Measurements from ENCODE around the gene DNAJB11. TPM values are rescaled to one million over a fixed set of nuclear protein-coding genes. Genes with fewer than 3 reads are reported as not detected.

Gene DNAJB11
- total and polyA plus RNA-seq, 10 donors = 27.5 to 98.2 (median 42.2) TPM

GRCh38 chr3:186540221-186540834 lies 30.2 kb upstream of the DNAJB11 start:
- peak; percentile 66 to 91 (median 87) for TF ChIP-seq CTCF (IDR thresholded peaks at IDR 0.05 in 8 of 11, conservative IDR thresholded peaks at IDR 0.05 in 3 of 11)
- no peak for TF ChIP-seq POLR2A (IDR thresholded peaks at IDR 0.05)
- no peak for TF ChIP-seq POLR2AphosphoS5 (IDR thresholded peaks at IDR 0.05)
- Histone ChIP-seq H3K4me1 (peaks cover 4 to 11% (median 9%) of the 10 kb centered on the region in 6 donors), H3K27me3 (replicated peaks in 1 of 7) (no peaks in the 10 kb centered on the region), H3K4me3 (peak overlapping the region in 2 of 8 donors; percentile 0 to 32), H3K36me3 (peaks cover 0 to 32% (median 8%) of the 10 kb centered on the region in 6 donors), H3K9me3 (no peaks in the 10 kb centered on the region), H3K27ac (no peak overlapping the region)
- DNase-seq = no peak
- intact Hi-C loops (cut with DNase I; ENCODE audit: low total_unique reads) = loop anchor here (2.0 kb wide), 2 partner anchors 282 to 558 kb away; no protein-coding TSS in a partner anchor
- WGBS, 5 donors = 10 to 14% (median 12%) methylated on average over 8 of the region's 8 CpGs

DNA sequence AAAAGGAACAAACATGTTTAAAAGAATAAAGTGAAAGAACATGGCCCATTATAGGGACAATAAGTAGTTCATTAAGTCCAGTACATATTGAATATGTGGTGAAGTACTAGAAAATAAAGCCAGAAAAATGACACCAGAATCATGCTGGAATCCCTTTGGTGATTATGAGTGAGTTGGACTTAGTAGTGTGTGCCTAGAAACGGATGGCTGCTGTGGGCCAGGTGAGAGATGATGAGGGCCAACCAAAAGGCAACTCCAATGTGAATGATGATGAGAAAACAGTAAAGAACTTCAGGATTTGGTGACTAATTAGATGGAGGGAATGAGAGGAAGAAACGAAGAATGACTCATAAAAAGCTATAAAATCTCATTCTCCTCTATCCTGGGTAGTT lies 29.7 kb upstream of the DNAJB11 start:
- Histone ChIP-seq H3K4me3 (no peak overlapping the region), H3K9me3 (no peaks in the 10 kb centered on the region), H3K36me3 (peaks cover 0 to 38% (median 9%) of the 10 kb centered on the region in 6 donors), H3K27me3 (replicated peaks in 1 of 7) (no peaks in the 10 kb centered on the region), H3K27ac (no peak overlapping the region), H3K4me1 (peaks cover 4 to 10% (median 9%) of the 10 kb centered on the region in 6 donors)
- intact Hi-C loops (cut with DNase I; ENCODE audit: low total_unique reads) = loop anchor here (2.0 kb wide), 2 partner anchors 282 to 558 kb away; no protein-coding TSS in a partner anchor
- 33 to 66% (median 38%) methylated on average over 2 of the region's 2 CpGs for WGBS, 5 donors
- TF ChIP-seq POLR2AphosphoS5 (IDR thresholded peaks at IDR 0.05) (no peak), POLR2A (IDR thresholded peaks at IDR 0.05) (no peak), CTCF (IDR thresholded peaks at IDR 0.05 in 8 of 11, conservative IDR thresholded peaks at IDR 0.05 in 3 of 11) (peak in 4 of 11 experiments; percentile 10 to 28 (median 18))
- DNase-seq = no peak

DNA sequence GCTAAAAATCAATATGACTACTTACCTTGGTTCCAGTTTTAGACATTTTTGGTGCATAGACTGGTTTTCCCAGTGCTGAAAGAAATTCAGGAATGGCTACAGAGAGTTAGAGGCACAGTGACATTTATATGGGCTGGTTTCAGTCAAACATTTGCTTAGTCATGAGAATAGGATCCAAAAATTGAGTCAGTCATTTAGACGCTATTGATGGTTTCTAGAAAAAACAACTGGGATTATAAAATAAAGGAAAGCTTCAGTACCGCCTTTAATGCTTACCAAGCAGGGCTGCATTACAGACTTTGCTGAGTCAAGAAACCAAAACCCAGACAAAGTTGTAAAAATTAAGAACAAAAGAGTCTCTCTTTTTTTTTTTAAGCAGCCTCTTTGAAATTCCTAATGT lies 26.2 kb upstream of the DNAJB11 start, which contains the start of gene CRYGS:
Gene CRYGS (minus strand): TSS at position 100 of the 400 bp plus-strand sequence. CDS start 54 bp downstream, at position 46.
- Histone ChIP-seq H3K4me3 (no peak within 1 kb of the TSS), H3K9me3 (no peaks in the 10 kb centered on the region), H3K27ac (no peak within 1 kb of the TSS), H3K4me1 (peaks cover 4 to 10% (median 9%) of the 10 kb centered on the region in 6 donors), H3K27me3 (replicated peaks in 1 of 7) (no peaks in the 10 kb centered on the region), H3K36me3 (peaks cover 0 to 60% (median 27%) of the 10 kb centered on the region in 6 donors)
- TF ChIP-seq POLR2A (IDR thresholded peaks at IDR 0.05) = no peak
- TF ChIP-seq CTCF (IDR thresholded peaks at IDR 0.05 in 8 of 11, conservative IDR thresholded peaks at IDR 0.05 in 3 of 11) = no peak
- TF ChIP-seq POLR2AphosphoS5 (IDR thresholded peaks at IDR 0.05) = no peak
- no peak for DNase-seq
- intact Hi-C loops (cut with DNase I; ENCODE audit: low total_unique reads) = no loop called here
- WGBS, 5 donors = 92 to 96% (median 94%) methylated on average over 2 of the region's 2 CpGs

- TF ChIP-seq POLR2AphosphoS5 (IDR thresholded peaks at IDR 0.05) = no peak
- no peak for TF ChIP-seq POLR2A (IDR thresholded peaks at IDR 0.05)
- no peak for TF ChIP-seq CTCF (IDR thresholded peaks at IDR 0.05 in 8 of 11, conservative IDR thresholded peaks at IDR 0.05 in 3 of 11)
- Histone ChIP-seq H3K9me3 (no peaks in the 10 kb centered on the region), H3K27me3 (replicated peaks in 1 of 7) (no peaks in the 10 kb centered on the region), H3K36me3 (peaks cover 9 to 100% (median 64%) of the 10 kb centered on the region in 6 donors), H3K4me1 (no peaks in the 10 kb centered on the region), H3K27ac (no peak overlapping the region), H3K4me3 (no peak overlapping the region)
- no peak for DNase-seq
- intact Hi-C loops (cut with DNase I; ENCODE audit: low total_unique reads) = no loop called here
- 93 to 98% (median 96%) methylated on average over 3 of the region's 3 CpGs for WGBS, 5 donors
Measured at GRCh38 chr3:186549497-186549896, 21.0 kb upstream of the DNAJB11 start.

Measured in spleen (tissue), 11 donors.